GM12873 (cell line): Measurements from ENCODE around the gene KIF1A.

ENCODE experiments used
- TF ChIP-seq, protein P1 (sequence below): IDR thresholded peaks from 2 replicates; pipeline ENCODE4 v1.5.1; 2012; ENCODE audit warnings: low read depth, mild to moderate bottlenecking, moderate library complexity, low read length, control low read depth; ENCODE audit not compliant: insufficient read depth; ENCODE audit errors: missing control alignments

The KIF1A gene

GRCh38 chr2:240708457-240708856 lies 111.6 kb downstream of the KIF1A start:
- TF ChIP-seq, protein P1, sequence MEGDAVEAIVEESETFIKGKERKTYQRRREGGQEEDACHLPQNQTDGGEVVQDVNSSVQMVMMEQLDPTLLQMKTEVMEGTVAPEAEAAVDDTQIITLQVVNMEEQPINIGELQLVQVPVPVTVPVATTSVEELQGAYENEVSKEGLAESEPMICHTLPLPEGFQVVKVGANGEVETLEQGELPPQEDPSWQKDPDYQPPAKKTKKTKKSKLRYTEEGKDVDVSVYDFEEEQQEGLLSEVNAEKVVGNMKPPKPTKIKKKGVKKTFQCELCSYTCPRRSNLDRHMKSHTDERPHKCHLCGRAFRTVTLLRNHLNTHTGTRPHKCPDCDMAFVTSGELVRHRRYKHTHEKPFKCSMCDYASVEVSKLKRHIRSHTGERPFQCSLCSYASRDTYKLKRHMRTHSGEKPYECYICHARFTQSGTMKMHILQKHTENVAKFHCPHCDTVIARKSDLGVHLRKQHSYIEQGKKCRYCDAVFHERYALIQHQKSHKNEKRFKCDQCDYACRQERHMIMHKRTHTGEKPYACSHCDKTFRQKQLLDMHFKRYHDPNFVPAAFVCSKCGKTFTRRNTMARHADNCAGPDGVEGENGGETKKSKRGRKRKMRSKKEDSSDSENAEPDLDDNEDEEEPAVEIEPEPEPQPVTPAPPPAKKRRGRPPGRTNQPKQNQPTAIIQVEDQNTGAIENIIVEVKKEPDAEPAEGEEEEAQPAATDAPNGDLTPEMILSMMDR = no peak

DNA sequence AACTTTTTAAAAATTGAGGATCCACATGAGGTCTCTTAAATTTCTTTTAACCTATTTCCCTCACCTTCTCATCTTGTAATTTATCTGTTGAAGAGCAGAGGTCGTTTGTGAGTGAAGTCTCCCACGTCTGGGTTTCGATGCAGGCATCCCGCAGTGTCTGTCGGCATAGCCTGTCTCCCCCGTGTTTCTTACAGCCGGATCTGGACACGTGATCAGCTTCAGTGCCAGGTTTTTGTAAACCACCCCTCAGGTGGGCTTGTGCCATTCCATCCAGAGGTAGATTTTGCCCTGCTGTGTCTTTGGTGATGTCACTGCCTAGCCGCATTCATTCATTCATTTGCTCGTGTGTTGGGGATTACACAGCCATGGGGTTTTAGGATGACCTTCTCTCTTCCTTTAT lies 112.2 kb downstream of the KIF1A start:
- TF ChIP-seq, protein P1 = no peak

GRCh38 chr2:240707043-240707756 lies 112.8 kb downstream of the KIF1A start:
- TF ChIP-seq, protein P1 = no peak

DNA sequence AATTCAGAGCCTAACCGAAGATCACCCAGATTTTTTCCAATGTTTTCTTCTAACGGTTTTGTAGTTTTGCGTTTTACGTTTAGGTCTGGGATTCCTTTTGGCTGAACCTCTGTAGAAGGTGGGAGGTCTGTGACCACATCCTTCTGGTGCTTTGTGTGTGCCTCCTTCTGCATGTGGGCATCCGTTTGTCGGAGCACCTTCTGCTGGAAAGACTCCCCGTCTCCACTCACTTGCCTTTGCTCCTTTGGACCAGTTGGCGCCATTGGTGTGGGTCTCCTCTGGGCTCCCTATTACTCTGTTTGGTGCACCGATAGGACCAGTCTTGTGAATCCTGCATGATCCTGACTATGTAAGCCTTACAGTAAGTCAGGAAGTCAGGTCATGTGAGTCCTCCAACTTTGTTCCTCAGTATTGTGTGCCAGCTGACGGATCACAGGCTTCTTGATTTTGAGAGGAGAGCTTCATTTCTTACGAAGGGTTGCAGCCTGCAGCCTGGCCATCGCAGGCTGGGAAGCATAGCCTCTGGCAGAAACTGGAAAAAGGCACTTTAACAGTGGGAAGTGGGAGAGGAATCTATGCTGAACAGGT lies 114.7 kb downstream of the KIF1A start:
- TF ChIP-seq, protein P1 = no peak

- TF ChIP-seq, protein P1 = no peak
Observed at GRCh38 chr2:240704651-240705050, 115.4 kb downstream of the KIF1A start.

GRCh38 chr2:240703417-240704341 lies 116.3 kb downstream of the KIF1A start:
- TF ChIP-seq, protein P1 = no peak

GRCh38 chr2:240702640-240703011 lies 117.4 kb downstream of the KIF1A start:
- TF ChIP-seq, protein P1 = no peak
